AG20443 (cell line): ENCODE results near the gene TINAG.

Experiments used
- DNase-seq: peaks from one replicate; pipeline ENCODE4 v3.0.0; 2012; ENCODE audit warnings: low spot score, mixed read lengths

TINAG gene

GRCh38 chr6:54308289-54308985 is at the start of gene TINAG:
TSS of gene TINAG (plus strand) at chr6:54308441. CDS start at chr6:54308551, 110 bp downstream.
- DNase-seq, result no peak

- no peak for DNase-seq
These were observed 48.2 kb upstream of the TINAG start for GRCh38 chr6:54260025-54260424.

GRCh38 chr6:54262499-54262898 is 45.7 kb upstream of the TINAG start:
- no peak for DNase-seq

- DNase-seq, result no peak
These were observed 45.3 kb upstream of the TINAG start for GRCh38 chr6:54262971-54263370.

GRCh38 chr6:54264581-54265272 is 43.5 kb upstream of the TINAG start:
- DNase-seq, result peak; percentile 11

- DNase-seq, result no peak
These were observed 41.8 kb upstream of the TINAG start for GRCh38 chr6:54266400-54266923.

- peak; percentile 20 for DNase-seq
These were observed 40.4 kb upstream of the TINAG start for GRCh38 chr6:54267798-54268197.

- no peak for DNase-seq
These were observed 34.9 kb upstream of the TINAG start for GRCh38 chr6:54273214-54273820.

GRCh38 chr6:54274383-54274782 is 33.9 kb upstream of the TINAG start:
- DNase-seq, result no peak

- peak; percentile 14 for DNase-seq
These were observed 26.1 kb upstream of the TINAG start for GRCh38 chr6:54282186-54282585.

GRCh38 chr6:54284161-54284860 is 23.9 kb upstream of the TINAG start:
- no peak for DNase-seq

- DNase-seq, result peak; percentile 39
These were observed 22.6 kb upstream of the TINAG start for GRCh38 chr6:54285595-54285994.

- peak; percentile 15 for DNase-seq
These were observed 22.1 kb upstream of the TINAG start for GRCh38 chr6:54286141-54286540.

GRCh38 chr6:54288474-54288873 is 19.8 kb upstream of the TINAG start:
- DNase-seq, result no peak

- DNase-seq, result no peak
These were observed 18.8 kb upstream of the TINAG start for GRCh38 chr6:54289426-54289825.

GRCh38 chr6:54291146-54291545 is 17.1 kb upstream of the TINAG start:
- peak; percentile 44 for DNase-seq

- DNase-seq, result no peak
These were observed 16.5 kb upstream of the TINAG start for GRCh38 chr6:54291738-54292137.

GRCh38 chr6:54294965-54295532 is 13.2 kb upstream of the TINAG start:
- DNase-seq, result no peak

GRCh38 chr6:54299542-54300269 is 8.5 kb upstream of the TINAG start:
- peak; percentile 40 for DNase-seq

GRCh38 chr6:54301770-54302169 is 6.5 kb upstream of the TINAG start:
- DNase-seq, result no peak

GRCh38 chr6:54307439-54307910 is 766 bp upstream of the TINAG start:
- DNase-seq, result no peak
